Neural cell (in vitro differentiated cells): ENCODE results near the gene PRODH2.

Source experiments
- CTCF ChIP-seq: fragments of 450-650 bp; IDR thresholded peaks from 2 replicates; pipeline ENCODE4 v1.5.1; 2014; ENCODE audit warnings: antibody characterized with exemption, mild to moderate bottlenecking, moderate library complexity; ENCODE audit not compliant: poor library complexity, severe bottlenecking
- MXI1 ChIP-seq: fragments of 450-650 bp; conservative IDR thresholded peaks from 2 replicates; pipeline ENCODE4 v1.6.1; 2014; ENCODE audit warnings: antibody characterized with exemption, mild to moderate bottlenecking; ENCODE audit not compliant: poor library complexity, severe bottlenecking

- TF ChIP-seq MXI1 (no peak), CTCF (no peak)
Observed at GRCh38 chr19:35801828-35802227, 10.8 kb downstream of the PRODH2 start.
